Inferior parietal cortex (tissue), 1 donor: ENCODE results near the gene IL18.
A peak's percentile ranks its signal among the peaks of the same experiment; 100 is the strongest.
"Not testable (repeated sequence)": the region's sequence is repeated elsewhere in the genome, so short reads cannot be mapped to it uniquely, and the experiment has no call there.

Source experiments
- DNase-seq: peaks from one replicate; pipeline ENCODE4 v3.0.0-alpha.2; 2016; ENCODE audit errors: extremely low spot score

Gene IL18

GRCh38 chr11:112172362-112172994 lies 8.6 kb upstream of the IL18 start:
- DNase-seq = no peak

- no peak for DNase-seq
Observed at GRCh38 chr11:112167145-112167544, 3.3 kb upstream of the IL18 start, which contains the start of gene TEX12. Gene TEX12 (plus strand): TSS chr11:112167372. CDS start chr11:112169269, 1,897 bp downstream.

- DNase-seq = no peak
Observed at GRCh38 chr11:112166562-112166961, 2.7 kb upstream of the IL18 start.

GRCh38 chr11:112165049-112165448 lies 1.2 kb upstream of the IL18 start:
- DNase-seq = no peak

- DNase-seq = no peak
Observed at GRCh38 chr11:112162761-112163546, 940 bp downstream of the IL18 start.

- not testable (repeated sequence) for DNase-seq
Observed at GRCh38 chr11:112162200-112162599, 1.7 kb downstream of the IL18 start.

GRCh38 chr11:112161012-112161411 lies 2.9 kb downstream of the IL18 start:
- no peak for DNase-seq

GRCh38 chr11:112160091-112160848 lies 3.6 kb downstream of the IL18 start:
- DNase-seq = no peak

- no peak for DNase-seq
Observed at GRCh38 chr11:112159098-112160065, 4.5 kb downstream of the IL18 start.

GRCh38 chr11:112156956-112157766 lies 6.7 kb downstream of the IL18 start:
- DNase-seq = no peak

GRCh38 chr11:112156153-112156955 lies 7.5 kb downstream of the IL18 start:
- DNase-seq = no peak

GRCh38 chr11:112150517-112150916 lies 13.4 kb downstream of the IL18 start:
- DNase-seq = peak; percentile 52

GRCh38 chr11:112143597-112143996 lies 20.3 kb downstream of the IL18 start:
- DNase-seq = no peak

- no peak for DNase-seq
Observed at GRCh38 chr11:112134473-112134872, 29.4 kb downstream of the IL18 start.

GRCh38 chr11:112132737-112133136 lies 31.2 kb downstream of the IL18 start:
- no peak for DNase-seq

- peak; percentile 19 for DNase-seq
Observed at GRCh38 chr11:112129656-112130055, 34.2 kb downstream of the IL18 start.

GRCh38 chr11:112128483-112129121 lies 35.3 kb downstream of the IL18 start:
- DNase-seq = peak; percentile 34

- no peak for DNase-seq
Observed at GRCh38 chr11:112127056-112127455, 36.8 kb downstream of the IL18 start.

GRCh38 chr11:112123129-112123528 lies 40.8 kb downstream of the IL18 start:
- DNase-seq = no peak
